Measurements from ENCODE around the gene VPS41. TPM values are rescaled to one million over a fixed set of nuclear protein-coding genes. Genes with fewer than 3 reads are reported as not detected.

The VPS41 gene
- polyA plus RNA-seq, 3 donors, result 12.7 to 62.2 (median 56.7) TPM

DNA sequence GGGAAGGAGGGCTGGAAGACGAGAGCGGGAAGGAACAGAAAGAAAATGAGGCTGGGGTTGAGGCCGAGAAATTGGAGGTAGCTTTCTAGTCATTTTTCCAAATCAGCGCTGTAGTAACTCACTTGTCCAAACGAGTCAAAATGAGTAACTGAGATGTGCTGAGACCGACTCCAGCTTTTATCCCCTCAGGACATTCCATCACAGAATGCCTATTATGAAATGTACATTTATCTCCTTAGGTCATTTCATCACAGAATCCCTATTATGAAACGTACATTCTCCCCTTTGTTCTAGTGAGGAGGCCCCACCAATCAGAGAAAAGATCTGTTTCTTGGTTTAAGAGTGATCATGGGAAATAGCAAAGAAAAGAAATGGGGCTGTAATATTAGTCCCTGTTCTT is 222.1 kb downstream of the VPS41 start:
- Histone ChIP-seq H3K9ac (ENCODE audit: insufficient read depth, low read length, poor library complexity, severe bottlenecking) (no peak overlapping the region), H3K79me2 (ENCODE audit: insufficient read depth, low read length) (no peaks in the 10 kb centered on the region), H2AFZ (ENCODE audit: insufficient read depth, low read depth, low read length, poor library complexity, severe bottlenecking) (no peak overlapping the region), H3K27me3 (ENCODE audit: control insufficient read depth in 2 of 2, insufficient read depth in 2 of 2, low read length in 2 of 2) (no peaks in the 10 kb centered on the region), H3K4me3 (replicated peaks in 1 of 3; ENCODE audit: low read depth in 2 of 3, low read length in 3 of 3) (no peak overlapping the region), H4K20me1 (ENCODE audit: insufficient read depth, low read length) (no peaks in the 10 kb centered on the region), H3K9me3 (replicated peaks in 1 of 2; ENCODE audit: control insufficient read depth in 1 of 2, insufficient read depth in 1 of 2, low read length in 2 of 2) (peaks cover 10 to 15% of the 10 kb centered on the region in 2 donors), H3K27ac (ENCODE audit: low read depth in 1 of 2, low read length in 2 of 2) (no peak overlapping the region), H3K4me1 (ENCODE audit: control insufficient read depth in 1 of 2, insufficient read depth in 2 of 2, low read length in 2 of 2) (no peaks in the 10 kb centered on the region), H3K36me3 (replicated peaks in 1 of 2; ENCODE audit: control insufficient read depth in 1 of 2, insufficient read depth in 2 of 2, low read length in 2 of 2) (no peaks in the 10 kb centered on the region), H3K4me2 (replicated peaks; ENCODE audit: extremely low read depth, low read length, poor library complexity, severe bottlenecking) (no peak overlapping the region)
- peaks cover 0 to 7% (median 0%) of the 10 kb centered on the region in 3 donors for H3K27me3 Mint-ChIP-seq (ENCODE audit: low read depth in 3 of 3)
- H3K4me1 Mint-ChIP-seq, result no peaks in the 10 kb centered on the region
- no peak overlapping the region for H3K27ac Mint-ChIP-seq
- no peak for DNase-seq
- TF ChIP-seq, protein P1, sequence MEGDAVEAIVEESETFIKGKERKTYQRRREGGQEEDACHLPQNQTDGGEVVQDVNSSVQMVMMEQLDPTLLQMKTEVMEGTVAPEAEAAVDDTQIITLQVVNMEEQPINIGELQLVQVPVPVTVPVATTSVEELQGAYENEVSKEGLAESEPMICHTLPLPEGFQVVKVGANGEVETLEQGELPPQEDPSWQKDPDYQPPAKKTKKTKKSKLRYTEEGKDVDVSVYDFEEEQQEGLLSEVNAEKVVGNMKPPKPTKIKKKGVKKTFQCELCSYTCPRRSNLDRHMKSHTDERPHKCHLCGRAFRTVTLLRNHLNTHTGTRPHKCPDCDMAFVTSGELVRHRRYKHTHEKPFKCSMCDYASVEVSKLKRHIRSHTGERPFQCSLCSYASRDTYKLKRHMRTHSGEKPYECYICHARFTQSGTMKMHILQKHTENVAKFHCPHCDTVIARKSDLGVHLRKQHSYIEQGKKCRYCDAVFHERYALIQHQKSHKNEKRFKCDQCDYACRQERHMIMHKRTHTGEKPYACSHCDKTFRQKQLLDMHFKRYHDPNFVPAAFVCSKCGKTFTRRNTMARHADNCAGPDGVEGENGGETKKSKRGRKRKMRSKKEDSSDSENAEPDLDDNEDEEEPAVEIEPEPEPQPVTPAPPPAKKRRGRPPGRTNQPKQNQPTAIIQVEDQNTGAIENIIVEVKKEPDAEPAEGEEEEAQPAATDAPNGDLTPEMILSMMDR (IDR thresholded peaks at IDR 0.05), result no peak
- intact Hi-C loops (cut with micrococcal nuclease), result no loop called here
- no peaks in the 10 kb centered on the region for H3K36me3 Mint-ChIP-seq
- 93% methylated on average over 5 of the region's 7 CpGs for WGBS (ENCODE audit: insufficient coverage)
- H3K9me3 Mint-ChIP-seq, result peaks cover 6 to 18% (median 14%) of the 10 kb centered on the region in 7 donors
- no peak overlapping the region for H3K4me3 Mint-ChIP-seq

- Histone ChIP-seq H3K79me2 (ENCODE audit: insufficient read depth, low read length) (no peaks in the 10 kb centered on the region), H4K20me1 (ENCODE audit: insufficient read depth, low read length) (no peaks in the 10 kb centered on the region), H3K4me2 (replicated peaks; ENCODE audit: extremely low read depth, low read length, poor library complexity, severe bottlenecking) (no peak overlapping the region), H3K27ac (ENCODE audit: low read depth in 1 of 2, low read length in 2 of 2) (no peak overlapping the region), H3K9me3 (replicated peaks in 1 of 2; ENCODE audit: control insufficient read depth in 1 of 2, insufficient read depth in 1 of 2, low read length in 2 of 2) (peaks cover 10 to 15% of the 10 kb centered on the region in 2 donors), H3K36me3 (replicated peaks in 1 of 2; ENCODE audit: control insufficient read depth in 1 of 2, insufficient read depth in 2 of 2, low read length in 2 of 2) (no peaks in the 10 kb centered on the region), H2AFZ (ENCODE audit: insufficient read depth, low read depth, low read length, poor library complexity, severe bottlenecking) (no peak overlapping the region), H3K4me1 (ENCODE audit: control insufficient read depth in 1 of 2, insufficient read depth in 2 of 2, low read length in 2 of 2) (no peaks in the 10 kb centered on the region), H3K4me3 (replicated peaks in 1 of 3; ENCODE audit: low read depth in 2 of 3, low read length in 3 of 3) (no peak overlapping the region), H3K27me3 (ENCODE audit: control insufficient read depth in 2 of 2, insufficient read depth in 2 of 2, low read length in 2 of 2) (no peaks in the 10 kb centered on the region), H3K9ac (ENCODE audit: insufficient read depth, low read length, poor library complexity, severe bottlenecking) (no peak overlapping the region)
- Mint-ChIP-seq H3K9me3 (peaks cover 6 to 16% (median 12%) of the 10 kb centered on the region in 7 donors), H3K27ac (peak overlapping the region in 1 of 7 donors; percentile 5), H3K27me3 (ENCODE audit: low read depth in 3 of 3) (peaks cover 0 to 7% (median 0%) of the 10 kb centered on the region in 3 donors), H3K36me3 (no peaks in the 10 kb centered on the region), H3K4me1 (no peaks in the 10 kb centered on the region), H3K4me3 (no peak overlapping the region)
- no peak for DNase-seq
- 99% methylated on average over 19 of the region's 21 CpGs for WGBS (ENCODE audit: insufficient coverage)
- intact Hi-C loops (cut with micrococcal nuclease), result no loop called here
- TF ChIP-seq, protein P1 (IDR thresholded peaks at IDR 0.05), result no peak
Measured at GRCh38 chr7:38685851-38686250, 223.1 kb downstream of the VPS41 start.

Data from CD14-positive monocyte (primary cell).